ENCODE results near the gene PLB1.

The PLB1 gene

DNA sequence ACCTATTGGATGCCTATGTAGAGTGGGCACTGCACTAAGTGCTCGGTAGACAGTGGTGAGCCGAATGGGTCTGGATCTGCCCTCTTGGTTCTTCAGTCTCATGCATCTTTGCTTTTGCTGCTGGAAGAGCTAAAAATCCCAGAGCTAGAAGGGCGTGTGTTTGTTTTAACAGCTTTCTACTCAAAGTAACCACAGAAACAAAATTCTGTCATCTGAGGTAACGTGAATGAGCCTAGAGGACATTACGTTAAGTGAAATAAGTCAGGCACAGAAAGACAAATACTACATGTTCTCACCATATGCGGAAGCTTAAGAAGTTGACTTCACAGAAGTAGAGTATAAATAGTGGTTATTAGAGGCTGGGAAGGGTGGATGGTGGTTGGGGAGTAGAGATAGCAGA, 119.8 kb downstream of the PLB1 start:
- H3K36me3 ChIP-seq (ENCODE audit: insufficient read depth, low read length), result no peaks in the 10 kb centered on the region
- no peak overlapping the region for H3K4me2 ChIP-seq (ENCODE audit: low read length)
- no peaks in the 10 kb centered on the region for H3K4me1 ChIP-seq (ENCODE audit: insufficient read depth, low read length, severe bottlenecking)
- no peak overlapping the region for H3K9ac ChIP-seq (ENCODE audit: low read length)
- no peaks in the 10 kb centered on the region for H3F3A ChIP-seq (ENCODE audit: insufficient read depth, low read length)
- H3K27me3 ChIP-seq (ENCODE audit: insufficient read depth, low read length), result peaks cover 7% of the 10 kb centered on the region; the same call in 1 of the 2 replicates
- H3K9me3 ChIP-seq (ENCODE audit: low read length), result no peaks in the 10 kb centered on the region
- TF ChIP-seq CTCF (IDR thresholded peaks at IDR 0.05; ENCODE audit: low read length) (no peak), EZH2 (IDR thresholded peaks at IDR 0.05; ENCODE audit: borderline replicate concordance, low read length) (no peak)
- H3K27ac ChIP-seq (ENCODE audit: low read depth, low read length, poor library complexity, severe bottlenecking), result no peak overlapping the region
- H2AFZ ChIP-seq (ENCODE audit: low read length), result no peak overlapping the region
- H3K79me2 ChIP-seq (ENCODE audit: insufficient read depth, low read length), result no peaks in the 10 kb centered on the region
- no peaks in the 10 kb centered on the region for H4K20me1 ChIP-seq (ENCODE audit: insufficient read depth, low read length)
- H3K4me3 ChIP-seq (ENCODE audit: low read depth, low read length, poor library complexity, severe bottlenecking), result no peak overlapping the region
- H3K9me2 ChIP-seq (ENCODE audit: low read depth, low read length), result no peaks in the 10 kb centered on the region

- Histone ChIP-seq H4K20me1 (ENCODE audit: insufficient read depth, low read length) (no peaks in the 10 kb centered on the region), H3K4me3 (ENCODE audit: low read depth, low read length, poor library complexity, severe bottlenecking) (no peak overlapping the region), H3K4me2 (ENCODE audit: low read length) (no peak overlapping the region), H3F3A (ENCODE audit: insufficient read depth, low read length) (no peaks in the 10 kb centered on the region), H3K9me3 (ENCODE audit: low read length) (no peaks in the 10 kb centered on the region), H3K9me2 (ENCODE audit: low read depth, low read length) (no peaks in the 10 kb centered on the region), H2AFZ (ENCODE audit: low read length) (no peak overlapping the region), H3K27ac (ENCODE audit: low read depth, low read length, poor library complexity, severe bottlenecking) (no peak overlapping the region), H3K79me2 (ENCODE audit: insufficient read depth, low read length) (no peaks in the 10 kb centered on the region), H3K9ac (ENCODE audit: low read length) (no peak overlapping the region), H3K36me3 (ENCODE audit: insufficient read depth, low read length) (no peaks in the 10 kb centered on the region), H3K27me3 (ENCODE audit: insufficient read depth, low read length) (peaks cover 4% of the 10 kb centered on the region; the same call in 1 of the 2 replicates), H3K4me1 (ENCODE audit: insufficient read depth, low read length, severe bottlenecking) (no peaks in the 10 kb centered on the region)
- TF ChIP-seq EZH2 (IDR thresholded peaks at IDR 0.05; ENCODE audit: borderline replicate concordance, low read length) (no peak), CTCF (IDR thresholded peaks at IDR 0.05; ENCODE audit: low read length) (no peak)
These were observed 120.6 kb downstream of the PLB1 start for GRCh38 chr2:28616396-28616999.

DNA sequence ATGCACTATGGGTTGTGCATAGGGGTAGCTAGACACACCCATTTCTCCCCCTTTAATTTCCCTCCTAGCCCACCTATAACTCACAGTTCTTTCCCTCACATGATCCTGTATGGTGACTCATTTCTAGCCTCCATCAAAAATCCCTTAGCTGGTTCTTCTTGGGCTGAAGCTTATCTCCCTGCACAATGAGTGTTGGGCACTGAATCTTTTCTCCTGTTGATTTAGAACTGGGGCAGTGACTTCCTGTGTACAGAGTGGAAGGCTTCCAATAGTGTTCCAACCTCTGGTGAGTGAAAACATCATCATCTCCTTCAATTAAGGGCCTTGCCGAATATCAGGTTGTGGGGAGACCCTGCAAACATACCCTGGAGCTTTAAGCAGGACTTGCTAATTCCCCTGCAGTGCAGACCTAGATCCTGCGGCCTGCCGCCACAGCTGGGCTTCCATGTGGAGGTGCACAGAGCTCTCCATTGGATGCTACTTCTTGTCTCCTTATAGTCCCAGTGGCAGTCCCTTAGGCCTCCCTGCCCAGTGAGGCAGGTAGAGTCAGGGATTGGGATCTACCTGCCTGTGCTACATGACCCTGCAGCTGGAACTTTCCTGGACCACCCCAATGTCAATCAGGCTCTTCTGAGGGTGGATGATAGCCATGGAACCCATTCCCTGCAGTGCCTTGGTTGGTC, 121.8 kb downstream of the PLB1 start:
- Histone ChIP-seq H3K79me2 (ENCODE audit: insufficient read depth, low read length) (no peaks in the 10 kb centered on the region), H3K27me3 (ENCODE audit: insufficient read depth, low read length) (peaks cover 3% of the 10 kb centered on the region; the same call in 1 of the 2 replicates), H3K36me3 (ENCODE audit: insufficient read depth, low read length) (no peaks in the 10 kb centered on the region), H3K9me3 (ENCODE audit: low read length) (no peaks in the 10 kb centered on the region), H3F3A (ENCODE audit: insufficient read depth, low read length) (no peaks in the 10 kb centered on the region), H3K9me2 (ENCODE audit: low read depth, low read length) (no peaks in the 10 kb centered on the region), H3K9ac (ENCODE audit: low read length) (no peak overlapping the region), H3K4me3 (ENCODE audit: low read depth, low read length, poor library complexity, severe bottlenecking) (no peak overlapping the region), H3K4me1 (ENCODE audit: insufficient read depth, low read length, severe bottlenecking) (no peaks in the 10 kb centered on the region), H2AFZ (ENCODE audit: low read length) (no peak overlapping the region), H3K27ac (ENCODE audit: low read depth, low read length, poor library complexity, severe bottlenecking) (no peak overlapping the region), H3K4me2 (ENCODE audit: low read length) (no peak overlapping the region), H4K20me1 (ENCODE audit: insufficient read depth, low read length) (no peaks in the 10 kb centered on the region)
- TF ChIP-seq EZH2 (IDR thresholded peaks at IDR 0.05; ENCODE audit: borderline replicate concordance, low read length), result no peak
- TF ChIP-seq CTCF (IDR thresholded peaks at IDR 0.05; ENCODE audit: low read length), result no peak

All from OCI-LY1 (cell line).